WTC11 (cell line): ENCODE measurements around the gene COL5A2. TPM values are rescaled to one million over a fixed set of nuclear protein-coding genes. Genes with fewer than 3 reads are reported as not detected.

ENCODE experiments used
- ATAC-seq: fragments of 200-7000 bp; cut with Tn5 transposase; 2 replicates; pipeline ENCODE4 v1.10.0; 2021; ENCODE audit warnings: mild to moderate bottlenecking, moderate library complexity
- CTCF ChIA-PET: fragments of 300-600 bp; sonication (Branson Sonifier 250); formaldehyde crosslinking; loops from one replicate; lab custom pipeline; 2021; ENCODE audit warnings: antibody characterized with exemption; lab: Charles Lee
- POLR2A ChIA-PET: fragments of 350-600 bp; sonication (Branson Sonifier 250); formaldehyde crosslinking; loops from one replicate; lab custom pipeline; 2021; ENCODE audit warnings: antibody characterized with exemption; lab: Charles Lee
- DNase-seq: peaks from one replicate; pipeline ENCODE4 v3.0.0; 2021; ENCODE audit warnings: low spot score
- H3K27ac Mint-ChIP-seq: 2 replicates; pipeline ENCODE4 v1.8.0; 2021; ENCODE audit warnings: mixed read lengths
- H3K27me3 Mint-ChIP-seq: 2 replicates; pipeline ENCODE4 v1.8.0; 2021; ENCODE audit warnings: low read depth, mild to moderate bottlenecking, moderate library complexity, mixed read lengths
- H3K36me3 Mint-ChIP-seq: 2 replicates; pipeline ENCODE4 v1.8.0; 2021; ENCODE audit warnings: mixed read lengths
- H3K4me1 Mint-ChIP-seq: 2 replicates; pipeline ENCODE4 v1.8.0; 2022; ENCODE audit warnings: mixed read lengths
- H3K4me3 Mint-ChIP-seq: 2 replicates; pipeline ENCODE4 v1.8.0; 2021; ENCODE audit warnings: mild to moderate bottlenecking, moderate library complexity, mixed read lengths
- H3K9me3 Mint-ChIP-seq: 2 replicates; pipeline ENCODE4 v1.8.0; 2021; ENCODE audit warnings: mixed read lengths
- AFF4 ChIP-seq: sonication (generic); formaldehyde crosslinking; IDR thresholded peaks from 2 replicates; pipeline ENCODE4 v1.8.1; 2023; ENCODE audit warnings: mild to moderate bottlenecking, missing genetic modification reagents, borderline replicate concordance
- ATF2 ChIP-seq: sonication (generic); formaldehyde crosslinking; IDR thresholded peaks from 2 replicates; pipeline ENCODE4 v1.8.1; 2022; ENCODE audit warnings: low read depth, missing genetic modification reagents, borderline replicate concordance
- ATF3 ChIP-seq: sonication (generic); formaldehyde crosslinking; conservative IDR thresholded peaks from 2 replicates; pipeline ENCODE4 v1.8.1; 2022; ENCODE audit warnings: mild to moderate bottlenecking, missing genetic modification reagents
- ATF6 ChIP-seq: sonication (generic); formaldehyde crosslinking; IDR thresholded peaks from 2 replicates; pipeline ENCODE4 v1.8.1; 2023; ENCODE audit warnings: mild to moderate bottlenecking, missing genetic modification reagents
- CREB1 ChIP-seq: sonication (generic); formaldehyde crosslinking; IDR thresholded peaks from 2 replicates; pipeline ENCODE4 v1.8.0; 2023; ENCODE audit warnings: mild to moderate bottlenecking, missing genetic modification reagents
- E2F4 ChIP-seq: sonication (generic); formaldehyde crosslinking; IDR thresholded peaks from 2 replicates; pipeline ENCODE4 v1.8.1; 2022; ENCODE audit warnings: low read depth, mild to moderate bottlenecking, moderate library complexity, missing genetic modification reagents, borderline replicate concordance
- ELF4 ChIP-seq: sonication (generic); formaldehyde crosslinking; IDR thresholded peaks from 2 replicates; pipeline ENCODE4 v1.8.1; 2022; ENCODE audit warnings: low read depth, mild to moderate bottlenecking, moderate library complexity, missing genetic modification reagents
- ETV6 ChIP-seq: sonication (generic); formaldehyde crosslinking; IDR thresholded peaks from 2 replicates; pipeline ENCODE4 v1.8.1; 2022; ENCODE audit warnings: mild to moderate bottlenecking, missing genetic modification reagents
- FOXK1 ChIP-seq: sonication (generic); formaldehyde crosslinking; IDR thresholded peaks from 2 replicates; pipeline ENCODE4 v1.8.0; 2022; ENCODE audit warnings: mild to moderate bottlenecking, moderate library complexity, missing genetic modification reagents
- HMGA2 ChIP-seq: fragments of 250-450 bp; sonication (Bioruptor Pico); IDR thresholded peaks from 2 replicates; pipeline ENCODE4 v1.4.0; 2021; ENCODE audit warnings: mild to moderate bottlenecking, moderate library complexity
- HMGXB4 ChIP-seq: sonication (generic); formaldehyde crosslinking; IDR thresholded peaks from 2 replicates; pipeline ENCODE4 v1.8.1; 2023; ENCODE audit warnings: mild to moderate bottlenecking, moderate library complexity, missing genetic modification reagents
- IRF2 ChIP-seq: sonication (generic); formaldehyde crosslinking; IDR thresholded peaks from 2 replicates; pipeline ENCODE4 v1.8.0; 2022; ENCODE audit warnings: low read depth, missing genetic modification reagents, borderline replicate concordance
- NFE2L1 ChIP-seq: sonication (generic); formaldehyde crosslinking; IDR thresholded peaks from 2 replicates; pipeline ENCODE4 v1.8.1; 2023; ENCODE audit warnings: missing genetic modification reagents
- NR1H2 ChIP-seq: sonication (generic); formaldehyde crosslinking; IDR thresholded peaks from 2 replicates; pipeline ENCODE4 v1.9.0; 2021; ENCODE audit warnings: mild to moderate bottlenecking, moderate library complexity, missing genetic modification reagents
- USF1 ChIP-seq: sonication (generic); formaldehyde crosslinking; IDR thresholded peaks from 2 replicates; pipeline ENCODE4 v1.8.0; 2022; ENCODE audit warnings: mild to moderate bottlenecking, missing genetic modification reagents
- ZNF219 ChIP-seq: sonication (generic); formaldehyde crosslinking; IDR thresholded peaks from 2 replicates; pipeline ENCODE4 v1.8.0; 2023; ENCODE audit warnings: missing genetic modification reagents, mild to moderate bottlenecking, borderline replicate concordance
- ZNF416 ChIP-seq: fragments of 250-450 bp; sonication (Bioruptor Pico); IDR thresholded peaks from 2 replicates; pipeline ENCODE4 v1.9.0; 2021; ENCODE audit warnings: mild to moderate bottlenecking, inconsistent platforms
- total RNA-seq: library from RNA; stranded (reverse); gene quantifications from 3 replicates; pipeline ENCODE4 v1.2.3, GENCODE V29; 2021

The COL5A2 gene
- total RNA-seq, 1 experiment from 2014 or later, result 16.0 TPM

GRCh38 chr2:189191766-189192165 lies 12.2 kb upstream of the COL5A2 start:
- no peaks in the 10 kb centered on the region for H3K27me3 Mint-ChIP-seq
- peaks cover 21% of the 10 kb centered on the region for H3K9me3 Mint-ChIP-seq
- peaks cover 4% of the 10 kb centered on the region for H3K4me1 Mint-ChIP-seq
- POLR2A ChIA-PET, result no interaction called here
- no peaks in the 10 kb centered on the region for H3K36me3 Mint-ChIP-seq
- ATAC-seq (no peak), DNase-seq (no peak)
- CTCF ChIA-PET, result interaction anchor here (1.6 kb wide), 1 partner anchor 13 kb away, joined by 10 read pairs; no protein-coding TSS in a partner anchor
- no peak for TF ChIP-seq USF1 (CRISPR knock-in tag)
- no peak for TF ChIP-seq IRF2 (CRISPR knock-in tag)
- TF ChIP-seq HMGA2 (CRISPR knock-in tag), result no peak
- no peak for TF ChIP-seq ETV6 (CRISPR knock-in tag)
- TF ChIP-seq FOXK1, result no peak
- no peak for TF ChIP-seq NFE2L1 (CRISPR knock-in tag)
- no peak for TF ChIP-seq AFF4 (CRISPR knock-in tag)
- no peak for TF ChIP-seq HMGXB4 (CRISPR knock-in tag)
- no peak for TF ChIP-seq ATF6 (CRISPR knock-in tag)
- TF ChIP-seq ELF4 (CRISPR knock-in tag), result no peak
- no peak for TF ChIP-seq ATF2 (CRISPR knock-in tag)
- TF ChIP-seq E2F4, result no peak
- no peak for TF ChIP-seq CREB1
- no peak for TF ChIP-seq ATF3
- no peak for TF ChIP-seq NR1H2 (CRISPR knock-in tag)
- TF ChIP-seq ZNF219 (CRISPR knock-in tag), result no peak
- no peak for TF ChIP-seq ZNF416 (CRISPR knock-in tag)
- H3K27ac Mint-ChIP-seq, result no peak overlapping the region
- H3K4me3 Mint-ChIP-seq, result no peak overlapping the region
